Activated CD4-positive, alpha-beta T cell treated with anti-CD3 and anti-CD28 coated beads, Interleukin-2, Interleukin-6, amounts not matched to agents 100 ng/mL and 50 ng/mL, durations not matched to agents 16 hours and 8 hours (primary cell): ENCODE results near the gene EIF5A.

ENCODE experiments used
- DNase-seq: peaks from one replicate; pipeline ENCODE4 v3.0.0-alpha.2; 2020

The EIF5A gene

GRCh38 chr17:7306911-7307685 lies at the start of gene EIF5A:
TSS of gene EIF5A (plus strand) at chr17:7307628. CDS start at chr17:7309636, 2,008 bp downstream.
- DNase-seq, result peak; percentile 100

DNA sequence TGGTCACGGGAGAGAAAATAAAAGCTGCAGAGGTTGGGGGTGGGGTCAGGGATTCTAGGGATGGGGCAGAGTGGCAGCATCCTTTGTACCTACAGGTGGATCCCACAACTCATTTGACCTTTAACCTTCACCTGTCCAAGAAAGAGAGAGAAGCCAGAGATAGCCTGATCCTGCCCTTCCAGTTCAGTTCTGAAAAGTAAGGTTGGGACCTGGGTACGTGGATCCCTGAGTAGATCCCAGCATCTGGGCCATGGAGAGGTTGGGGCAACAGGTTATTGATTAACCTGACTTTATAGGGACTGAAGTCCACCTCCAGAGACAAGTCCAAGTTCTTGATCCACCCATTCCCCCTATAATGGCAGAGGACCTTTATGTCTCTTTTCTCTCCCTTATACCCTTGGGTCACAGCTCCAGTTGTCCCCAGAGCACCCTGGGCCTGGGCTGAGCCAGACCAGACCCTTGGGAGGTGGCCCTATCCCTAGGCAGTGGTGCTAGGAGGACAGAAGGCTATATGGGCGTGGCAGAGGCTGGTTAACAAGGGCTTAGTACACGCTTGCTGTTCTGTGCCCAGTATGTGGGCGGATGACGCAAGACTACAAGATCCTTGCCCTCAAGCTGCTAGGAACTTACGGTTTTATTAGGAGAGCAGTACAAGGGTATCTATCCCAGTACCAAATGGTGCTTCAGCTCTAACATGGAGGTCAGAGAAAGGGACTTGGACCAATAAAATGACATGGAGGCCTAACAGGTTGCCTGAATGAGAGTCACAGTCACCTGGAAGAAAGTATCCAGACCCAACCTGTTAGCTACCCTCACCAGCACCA lies 48.5 kb upstream of the EIF5A start:
- DNase-seq, result peak; percentile 18

GRCh38 chr17:7259555-7259889 lies 47.9 kb upstream of the EIF5A start:
- no peak for DNase-seq

- no peak for DNase-seq
Measured at GRCh38 chr17:7260151-7260550, 47.3 kb upstream of the EIF5A start.

DNA sequence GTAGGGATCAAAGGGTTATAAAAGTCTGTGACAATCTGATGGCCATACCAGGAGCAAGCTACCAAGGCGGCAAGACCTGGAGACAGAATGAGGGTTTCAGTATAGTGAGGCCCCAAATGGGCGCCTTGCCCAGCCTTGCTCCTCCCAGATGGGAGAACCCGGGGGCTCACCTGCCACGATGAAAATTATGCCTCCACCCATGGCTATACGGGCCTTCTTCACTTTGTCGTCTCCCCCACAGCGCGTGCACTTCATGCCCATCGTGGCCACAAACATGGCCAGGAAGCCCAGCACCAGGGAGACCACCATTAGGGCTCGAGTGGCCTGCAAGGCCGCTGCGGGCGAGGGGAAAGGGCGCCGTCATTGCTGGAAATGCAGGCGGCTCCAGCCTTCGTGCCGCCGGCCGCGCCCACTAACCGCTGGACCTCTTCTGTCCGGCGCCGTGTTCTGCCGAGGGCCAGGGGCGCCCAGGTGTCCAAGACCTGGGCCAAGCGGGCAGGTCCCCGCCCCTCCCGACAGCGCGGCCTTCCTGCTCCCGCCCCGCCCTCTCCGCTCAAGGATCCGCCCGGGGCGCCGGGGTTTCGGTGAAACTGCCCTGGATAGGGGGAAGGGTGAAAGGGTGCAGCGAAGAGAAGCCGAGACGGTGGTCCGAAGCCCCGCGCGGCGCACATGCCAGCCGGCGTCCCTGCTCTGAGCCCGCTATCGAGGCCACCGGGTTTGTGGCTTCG lies 46.6 kb upstream of the EIF5A start:
- DNase-seq, result peak; percentile 39

DNA sequence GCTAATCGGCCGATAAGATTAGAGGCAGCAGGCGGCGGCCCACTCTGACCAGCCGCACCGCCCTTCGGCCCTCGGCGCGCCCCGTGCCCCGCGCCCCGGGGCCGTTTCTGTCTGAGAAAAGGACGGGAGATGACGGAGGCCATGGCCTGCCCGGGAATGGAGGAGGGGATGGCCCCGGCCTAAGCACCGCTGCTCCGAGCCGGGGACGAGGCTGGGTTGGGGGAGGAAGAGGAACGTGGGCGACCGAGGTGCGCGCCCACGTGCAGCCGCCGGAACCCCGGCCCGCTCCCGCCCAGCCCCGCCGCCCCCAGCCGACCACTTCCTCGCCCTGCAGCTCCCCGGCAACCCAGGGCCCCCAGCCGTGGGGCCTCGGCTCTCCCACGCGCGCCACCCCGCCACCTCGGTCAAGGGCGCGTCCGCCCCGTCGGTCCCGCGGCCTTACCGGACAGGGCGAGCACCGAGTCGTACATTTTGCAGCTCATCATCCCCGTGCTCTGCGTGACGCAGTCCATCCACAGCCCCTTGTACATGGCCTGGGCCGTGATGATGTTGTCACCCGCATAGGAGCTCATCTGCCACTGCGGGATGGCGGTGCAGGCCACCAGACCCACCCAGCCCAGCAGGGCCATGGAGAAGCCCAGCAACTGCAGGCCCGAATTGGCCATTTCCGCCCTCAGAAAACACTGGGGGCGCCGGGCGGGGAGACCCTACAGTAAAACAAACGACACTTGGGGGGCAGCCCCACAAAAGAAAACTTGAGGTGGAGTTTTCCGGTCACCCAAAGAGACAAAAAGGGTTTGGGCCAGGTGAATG lies 45.8 kb upstream of the EIF5A start:
- DNase-seq, result peak; percentile 17

GRCh38 chr17:7262192-7262934 lies 45.1 kb upstream of the EIF5A start, which contains the start of gene CLDN7:
TSS of gene CLDN7 (minus strand) at chr17:7262478. CDS start at chr17:7262043, 435 bp downstream.
- DNase-seq, result no peak

DNA sequence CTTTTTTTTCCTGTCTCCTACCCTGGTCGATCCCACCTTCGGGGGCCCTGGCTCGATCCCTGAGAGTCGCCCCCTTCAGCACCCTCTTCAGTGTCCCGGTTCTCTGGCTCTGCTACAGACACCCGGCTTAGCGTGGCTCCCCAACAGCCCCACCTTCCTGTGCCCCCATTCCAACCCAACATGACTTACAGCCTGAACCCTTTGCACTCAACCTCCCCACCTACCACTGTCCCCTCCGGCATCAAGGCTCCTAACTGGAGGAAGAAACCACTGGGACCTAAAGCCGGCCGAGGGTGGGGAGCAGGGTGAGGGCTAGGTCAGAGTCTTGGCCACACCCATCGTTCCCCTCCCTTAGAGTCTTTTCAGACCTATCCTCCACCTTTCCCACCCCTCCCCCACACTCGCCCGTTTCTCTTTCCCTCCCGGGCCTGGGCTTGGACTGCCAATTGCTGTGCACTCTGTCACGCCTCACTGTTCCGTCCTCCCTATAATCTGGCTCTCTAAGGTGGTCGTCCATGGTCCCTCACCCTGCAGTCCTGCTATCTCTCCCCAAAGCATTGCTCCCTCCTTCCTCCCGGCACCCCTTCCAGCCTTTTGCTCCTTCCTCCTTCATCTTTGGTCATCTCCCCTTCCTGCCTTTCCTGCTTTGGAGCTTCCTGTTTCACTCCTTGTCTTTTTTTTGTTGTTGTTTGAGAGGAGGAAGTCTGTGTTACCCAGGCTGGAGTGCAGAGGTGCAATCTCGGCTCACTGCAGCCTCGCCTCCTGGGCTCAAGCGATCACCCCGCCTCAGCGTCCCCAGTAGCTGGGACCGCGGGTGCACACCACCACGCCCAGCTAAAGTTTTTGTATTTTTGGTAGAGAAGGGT lies 44.3 kb upstream of the EIF5A start:
- DNase-seq, result no peak

DNA sequence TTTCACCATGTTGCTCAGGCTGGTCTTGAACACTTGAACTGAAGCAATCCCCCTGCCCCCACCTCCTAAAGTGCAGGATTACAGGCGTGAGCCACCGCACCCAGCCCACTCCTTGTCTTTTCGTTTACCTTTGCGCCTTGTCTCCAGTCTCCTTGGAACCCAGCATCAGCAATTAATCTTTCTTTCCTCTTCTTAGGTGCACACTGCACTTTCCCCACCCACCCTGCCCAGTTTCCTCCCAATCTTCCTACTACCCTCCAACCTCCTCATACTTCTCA lies 43.7 kb upstream of the EIF5A start:
- no peak for DNase-seq

DNA sequence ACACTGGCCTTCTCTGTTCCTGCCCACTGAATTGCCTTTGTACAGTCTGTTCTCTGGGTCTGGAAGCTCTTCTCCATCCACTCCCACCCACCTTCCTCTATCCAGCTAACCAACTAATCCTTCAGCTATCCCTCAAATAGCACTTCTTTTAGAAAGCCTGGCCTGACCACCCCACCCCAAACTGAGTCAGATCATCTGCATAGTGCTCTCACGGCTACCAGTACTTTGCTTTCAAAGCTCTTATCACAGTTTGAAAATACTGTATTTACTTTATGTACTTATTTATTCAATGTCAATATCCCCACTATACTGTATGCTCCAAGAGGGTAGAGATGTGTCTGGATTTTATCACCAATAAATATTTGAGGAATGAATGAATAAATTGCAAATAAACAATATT lies 40.6 kb upstream of the EIF5A start:
- no peak for DNase-seq

- no peak for DNase-seq
Measured at GRCh38 chr17:7279448-7279847, 28.0 kb upstream of the EIF5A start.

GRCh38 chr17:7280519-7281073 lies 26.8 kb upstream of the EIF5A start:
- peak; percentile 83 for DNase-seq

GRCh38 chr17:7281074-7281952 lies 26.1 kb upstream of the EIF5A start, which contains the start of gene SLC2A4:
TSS of gene SLC2A4 (plus strand) at chr17:7281718. CDS start at chr17:7281935, 217 bp downstream.
- peak; percentile 92 for DNase-seq

- no peak for DNase-seq
Measured at GRCh38 chr17:7281953-7282751, 25.3 kb upstream of the EIF5A start.

DNA sequence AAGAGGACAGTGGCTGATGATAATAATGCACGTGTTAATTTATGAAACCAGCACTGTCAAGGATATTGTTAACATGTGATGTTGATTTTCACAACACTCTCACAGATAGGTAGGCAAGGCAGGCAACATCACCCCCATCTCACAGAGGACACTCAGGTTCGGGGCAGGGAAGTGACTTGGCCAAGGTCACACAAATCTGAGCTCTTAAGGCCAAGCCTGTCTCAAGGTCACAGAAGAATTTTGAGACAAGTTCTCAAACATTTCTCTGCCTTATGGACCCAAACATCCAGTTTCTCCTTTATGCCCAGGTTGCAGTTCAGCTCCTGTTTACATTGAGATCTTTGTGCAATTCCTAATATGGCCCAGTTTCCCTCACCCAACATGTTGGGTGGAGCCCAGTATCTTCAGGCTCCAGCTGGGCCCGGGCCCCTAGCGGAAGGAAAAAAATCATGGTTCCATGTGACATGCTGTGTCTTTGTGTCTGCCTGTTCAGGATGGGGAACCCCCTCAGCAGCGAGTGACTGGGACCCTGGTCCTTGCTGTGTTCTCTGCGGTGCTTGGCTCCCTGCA lies 24.6 kb upstream of the EIF5A start:
- no peak for DNase-seq

- DNase-seq, result no peak
Measured at GRCh38 chr17:7283471-7284216, 23.8 kb upstream of the EIF5A start.

DNA sequence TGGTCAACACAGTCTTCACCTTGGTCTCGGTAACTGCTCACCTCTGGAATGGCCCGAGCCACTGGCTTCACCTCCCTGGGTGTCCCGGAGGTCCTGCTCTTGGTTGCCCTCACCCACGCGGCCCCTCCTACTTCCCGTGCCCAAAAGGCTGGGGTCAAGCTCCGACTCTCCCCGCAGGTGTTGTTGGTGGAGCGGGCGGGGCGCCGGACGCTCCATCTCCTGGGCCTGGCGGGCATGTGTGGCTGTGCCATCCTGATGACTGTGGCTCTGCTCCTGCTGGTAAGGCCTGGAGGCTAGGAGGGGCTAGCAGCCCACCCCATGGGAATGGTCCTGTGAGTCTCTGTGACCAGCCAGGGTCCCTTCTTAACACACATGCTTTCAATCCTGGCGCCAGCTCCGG lies 22.5 kb upstream of the EIF5A start:
- DNase-seq, result no peak

GRCh38 chr17:7285679-7286078 lies 21.7 kb upstream of the EIF5A start:
- DNase-seq, result no peak
